ENCODE measurements around the gene PDS5B. TPM values are rescaled to one million over a fixed set of nuclear protein-coding genes. Genes with fewer than 3 reads are reported as not detected.
A peak's percentile ranks its signal among the peaks of the same experiment; 100 is the strongest.

Gene PDS5B
- total and polyA plus RNA-seq, 9 of the 15 experiments (the other 6 are each of a cell fraction or from before 2014, with no cell fraction given): 6.2 to 23.7 (median 13.1) TPM

- no peak for TF ChIP-seq JUNB (CRISPR knock-in tag; conservative IDR thresholded peaks at IDR 0.05)
Observed at GRCh38 chr13:32666990-32667571, 80.8 kb downstream of the PDS5B start (continued).

- ChIA-PET POLR2A (interaction anchor here (0.6 to 1.2 kb wide), 5 partner anchors 11 to 367 kb away, joined by 3 to 4 read pairs (median 3); no protein-coding TSS in a partner anchor), CTCF (ENCODE audit: low intra/inter-chr PET ratio) (interaction anchor here (0.6 to 2.0 kb wide), 2 partner anchors 82 to 288 kb away, joined by 4 to 15 read pairs; partner anchors contain the start of gene PDS5B)
- intact Hi-C loops (cut with micrococcal nuclease): no loop called here
- no peak overlapping the region for H3K27ac ChIP-seq (ENCODE audit: extremely low read depth, low read depth, low read length)
- no peaks in the 10 kb centered on the region for H3K9me3 ChIP-seq (replicated peaks; ENCODE audit: control insufficient read depth, insufficient read depth, low read depth, low read length)
- H3K9ac ChIP-seq (ENCODE audit: insufficient read depth in 1 of 2, low read depth in 2 of 2, low read length in 2 of 2): no peak overlapping the region
- FAIRE-seq (peak; percentile 69), ATAC-seq (peak; percentile 79), DNase-seq (ENCODE audit: extremely low read depth in 1 of 4, low spot score in 3 of 4) (peak; percentile 22 to 51 (median 26))
- no TSS peak for BruUV-seq (replicated peaks)
- no peak overlapping the region for H2AFZ ChIP-seq (ENCODE audit: low read depth, low read length)
- no peak overlapping the region for H3K4me3 ChIP-seq
- no peak overlapping the region for H3K4me2 ChIP-seq (ENCODE audit: insufficient read depth, low read length)
- no peaks in the 10 kb centered on the region for H3K79me2 ChIP-seq (ENCODE audit: control insufficient read depth, insufficient read depth, low read length)
- H4K20me1 ChIP-seq (replicated peaks; ENCODE audit: control insufficient read depth, insufficient read depth, low read length): no peaks in the 10 kb centered on the region
- H3K36me3 ChIP-seq (ENCODE audit: control insufficient read depth, insufficient read depth, low read length): 0 out of 3 replicates have a peak, but pooled peaks cover 5% of the 10 kb centered on the region
- no peaks in the 10 kb centered on the region for H3K4me1 ChIP-seq (replicated peaks in 1 of 2; ENCODE audit: control insufficient read depth in 2 of 2, insufficient read depth in 2 of 2, low read length in 2 of 2)
- WGBS (ENCODE audit: insufficient coverage, low coverage, missing lambda C conversion rate): 45% methylated on average over 3 of the region's 3 CpGs
- no peaks in the 10 kb centered on the region for H3K9me1 ChIP-seq (ENCODE audit: control insufficient read depth, insufficient read depth, low read length)
- no peaks in the 10 kb centered on the region for H3K27me3 ChIP-seq (ENCODE audit: control insufficient read depth in 2 of 2, insufficient read depth in 2 of 2, low read length in 2 of 2)
- in situ Hi-C loops (cut with MboI): no loop called here
- TF ChIP-seq ZEB2 (IDR thresholded peaks at IDR 0.05) (no peak), ERF (CRISPR knock-in tag; IDR thresholded peaks at IDR 0.05) (no peak), SMC3 (conservative IDR thresholded peaks at IDR 0.05; ENCODE audit: insufficient read depth, low read depth, low read length) (peak; percentile 33; the same call in 1 of the 2 replicates), ZNF384 (IDR thresholded peaks at IDR 0.05; ENCODE audit: low read depth, low read length) (peak; percentile 98), RUNX1 (IDR thresholded peaks at IDR 0.05; ENCODE audit: low read depth) (no peak), VEZF1 (CRISPR knock-in tag; IDR thresholded peaks at IDR 0.05) (0 out of 2 replicates have a peak, but pooled peaks have one; percentile 22), STAG1 (CRISPR knock-in tag; IDR thresholded peaks at IDR 0.05; ENCODE audit: borderline replicate concordance) (no peak), ZNF354B (CRISPR knock-in tag; IDR thresholded peaks at IDR 0.05) (no peak), ZBTB43 (CRISPR knock-in tag; IDR thresholded peaks at IDR 0.05) (no peak), CTCF (IDR thresholded peaks at IDR 0.05 in 2 of 3, conservative IDR thresholded peaks at IDR 0.05 in 1 of 3; ENCODE audit: insufficient read depth in 2 of 3, low read depth in 1 of 3, low read length in 3 of 3) (peak; percentile 40 to 68 (median 50); a peak in 4 of 6 replicates)
Observed at GRCh38 chr13:32669030-32669646, 82.9 kb downstream of the PDS5B start.
